GM21390 (cell line): ENCODE results near the gene FAM149B1.

Experiments used
- ATAC-seq: cut with Tn5 transposase; IDR thresholded peaks from one replicate; pipeline ENCODE4 v1.9.1; 2021; ENCODE audit not compliant: unreplicated experiment

FAM149B1 gene

GRCh38 chr10:73263693-73264347 is 95.9 kb downstream of the FAM149B1 start:
- no peak for ATAC-seq

- no peak for ATAC-seq
Measured at GRCh38 chr10:73264423-73264822, 96.5 kb downstream of the FAM149B1 start.

GRCh38 chr10:73281097-73281496 is 113.2 kb downstream of the FAM149B1 start:
- no peak for ATAC-seq

GRCh38 chr10:73287441-73287840 is 119.5 kb downstream of the FAM149B1 start:
- ATAC-seq: no peak

- no peak for ATAC-seq
Measured at GRCh38 chr10:73289958-73290357, 122.0 kb downstream of the FAM149B1 start.

- ATAC-seq: no peak
Measured at GRCh38 chr10:73293461-73293860, 125.5 kb downstream of the FAM149B1 start.
